ENCODE measurements around the gene ACAD9. TPM values are rescaled to one million over a fixed set of nuclear protein-coding genes. Genes with fewer than 3 reads are reported as not detected.

The ACAD9 gene
- polyA plus RNA-seq, 3 donors, result 21.9 to 27.7 (median 25.6) TPM

GRCh38 chr3:128932516-128933212, 53.2 kb downstream of the ACAD9 start:
- no peak overlapping the region for H3K4me3 ChIP-seq (replicated peaks in 1 of 3; ENCODE audit: low read depth in 2 of 3, low read length in 3 of 3)
- H3K36me3 ChIP-seq (replicated peaks in 1 of 2; ENCODE audit: control insufficient read depth in 1 of 2, insufficient read depth in 2 of 2, low read length in 2 of 2), result no peaks in the 10 kb centered on the region
- no peak for DNase-seq
- intact Hi-C loops (cut with micrococcal nuclease), result no loop called here
- TF ChIP-seq CTCF (IDR thresholded peaks at IDR 0.05), result no peak
- H3K4me2 ChIP-seq (replicated peaks; ENCODE audit: extremely low read depth, low read length, poor library complexity, severe bottlenecking), result no peak overlapping the region
- no peaks in the 10 kb centered on the region for H3K4me1 ChIP-seq (ENCODE audit: control insufficient read depth in 1 of 2, insufficient read depth in 2 of 2, low read length in 2 of 2)
- no peaks in the 10 kb centered on the region for H3K79me2 ChIP-seq (ENCODE audit: insufficient read depth, low read length)
- H3K9me3 ChIP-seq (replicated peaks in 1 of 2; ENCODE audit: control insufficient read depth in 1 of 2, insufficient read depth in 1 of 2, low read length in 2 of 2), result no peaks in the 10 kb centered on the region
- 85% methylated on average over 8 of the region's 12 CpGs for WGBS (ENCODE audit: insufficient coverage)
- peaks cover 0 to 4% (median 3%) of the 10 kb centered on the region in 3 donors for H3K27me3 Mint-ChIP-seq (ENCODE audit: low read depth in 3 of 3)
- H3K9ac ChIP-seq (ENCODE audit: insufficient read depth, low read length, poor library complexity, severe bottlenecking), result no peak overlapping the region
- H3K27ac ChIP-seq (ENCODE audit: low read depth in 1 of 2, low read length in 2 of 2), result no peak overlapping the region
- no peaks in the 10 kb centered on the region for H3K27me3 ChIP-seq (ENCODE audit: control insufficient read depth in 2 of 2, insufficient read depth in 2 of 2, low read length in 2 of 2)
- H4K20me1 ChIP-seq (ENCODE audit: insufficient read depth, low read length), result no peaks in the 10 kb centered on the region
- H3K4me1 Mint-ChIP-seq, result no peaks in the 10 kb centered on the region
- no peak overlapping the region for H2AFZ ChIP-seq (ENCODE audit: insufficient read depth, low read depth, low read length, poor library complexity, severe bottlenecking)
- no peaks in the 10 kb centered on the region for H3K36me3 Mint-ChIP-seq
- no peak overlapping the region for H3K27ac Mint-ChIP-seq
- peaks cover 0 to 10% (median 2%) of the 10 kb centered on the region in 7 donors for H3K9me3 Mint-ChIP-seq
- no peak overlapping the region for H3K4me3 Mint-ChIP-seq

GRCh38 chr3:128933213-128933921, 53.9 kb downstream of the ACAD9 start:
- Mint-ChIP-seq H3K36me3 (no peaks in the 10 kb centered on the region), H3K4me1 (no peaks in the 10 kb centered on the region), H3K27me3 (ENCODE audit: low read depth in 3 of 3) (peaks cover 1 to 3% (median 2%) of the 10 kb centered on the region in 3 donors), H3K4me3 (no peak overlapping the region), H3K9me3 (peaks cover 0 to 7% (median 2%) of the 10 kb centered on the region in 7 donors), H3K27ac (no peak overlapping the region)
- WGBS (ENCODE audit: insufficient coverage), result 72% methylated on average over 6 of the region's 9 CpGs
- Histone ChIP-seq H3K27me3 (ENCODE audit: control insufficient read depth in 2 of 2, insufficient read depth in 2 of 2, low read length in 2 of 2) (no peaks in the 10 kb centered on the region), H3K4me2 (replicated peaks; ENCODE audit: extremely low read depth, low read length, poor library complexity, severe bottlenecking) (no peak overlapping the region), H3K4me3 (replicated peaks in 1 of 3; ENCODE audit: low read depth in 2 of 3, low read length in 3 of 3) (no peak overlapping the region), H4K20me1 (ENCODE audit: insufficient read depth, low read length) (no peaks in the 10 kb centered on the region), H3K27ac (ENCODE audit: low read depth in 1 of 2, low read length in 2 of 2) (no peak overlapping the region), H3K9ac (ENCODE audit: insufficient read depth, low read length, poor library complexity, severe bottlenecking) (no peak overlapping the region), H3K4me1 (ENCODE audit: control insufficient read depth in 1 of 2, insufficient read depth in 2 of 2, low read length in 2 of 2) (no peaks in the 10 kb centered on the region), H3K79me2 (ENCODE audit: insufficient read depth, low read length) (no peaks in the 10 kb centered on the region), H3K36me3 (replicated peaks in 1 of 2; ENCODE audit: control insufficient read depth in 1 of 2, insufficient read depth in 2 of 2, low read length in 2 of 2) (no peaks in the 10 kb centered on the region), H3K9me3 (replicated peaks in 1 of 2; ENCODE audit: control insufficient read depth in 1 of 2, insufficient read depth in 1 of 2, low read length in 2 of 2) (no peaks in the 10 kb centered on the region), H2AFZ (ENCODE audit: insufficient read depth, low read depth, low read length, poor library complexity, severe bottlenecking) (no peak overlapping the region)
- DNase-seq, result no peak
- intact Hi-C loops (cut with micrococcal nuclease), result no loop called here
- no peak for TF ChIP-seq CTCF (IDR thresholded peaks at IDR 0.05)
